Muscle of leg (tissue), 11 donors: Measurements from ENCODE around the gene CAMTA1. TPM values are rescaled to one million over a fixed set of nuclear protein-coding genes. Genes with fewer than 3 reads are reported as not detected.
"Not testable (repeated sequence)": the region's sequence is repeated elsewhere in the genome, so short reads cannot be mapped to it uniquely, and the experiment has no call there.

Source experiments
- DNase-seq: peaks from one replicate; pipeline ENCODE4 v3.0.0; 2013
- H3K27ac ChIP-seq: one replicate; pipeline ENCODE4 v1.5.1; 2013; ENCODE audit warnings: mild to moderate bottlenecking, low read length, control low read depth
- H3K27me3 ChIP-seq: one replicate; pipeline ENCODE4 v1.6.1; 2013; ENCODE audit warnings: low read length; ENCODE audit not compliant: control insufficient read depth, insufficient read depth
- H3K36me3 ChIP-seq: one replicate; pipeline ENCODE4 v1.6.1; 2013; ENCODE audit warnings: low read length; ENCODE audit not compliant: control insufficient read depth, insufficient read depth
- H3K4me1 ChIP-seq: one replicate; pipeline ENCODE4 v1.6.1; 2013; ENCODE audit warnings: low read length; ENCODE audit not compliant: control insufficient read depth, insufficient read depth
- H3K4me3 ChIP-seq: one replicate; pipeline ENCODE4 v1.5.1; 2013; ENCODE audit warnings: low read length, control low read depth
- H3K9me3 ChIP-seq: replicated peaks from 2 replicates; pipeline ENCODE4 v1.6.1; 2013; ENCODE audit warnings: low read depth, low read length; ENCODE audit not compliant: control insufficient read depth
- WGBS: methylation state at CpG from one replicate; pipeline ENCODE4 v1.1.5; 2013; ENCODE audit warnings: missing lambda C conversion rate; ENCODE audit not compliant: insufficient coverage; 5-methylcytosine and 5-hydroxymethylcytosine counted together
- polyA plus RNA-seq, 8 donors: library from polyadenylated mRNA; unstranded; fragments of 120-200 nt; gene quantifications; one replicate each; pipeline versions ENCODE4 v1.2.1 to v1.2.3, GENCODE V29; 2013; ENCODE audit warnings: inconsistent platforms in 1 of 8, low replicate concordance in 1 of 8; ENCODE audit not compliant: insufficient read length in 8 of 8, insufficient read depth in 1 of 8
- total RNA-seq: library from RNA; stranded (reverse); fragments of 120-200 nt; gene quantifications from one replicate; pipeline ENCODE4 v1.2.4, GENCODE V29; 2013

The CAMTA1 gene
- total and polyA plus RNA-seq, 9 donors, result 36.4 to 56.4 (median 47.7) TPM

DNA sequence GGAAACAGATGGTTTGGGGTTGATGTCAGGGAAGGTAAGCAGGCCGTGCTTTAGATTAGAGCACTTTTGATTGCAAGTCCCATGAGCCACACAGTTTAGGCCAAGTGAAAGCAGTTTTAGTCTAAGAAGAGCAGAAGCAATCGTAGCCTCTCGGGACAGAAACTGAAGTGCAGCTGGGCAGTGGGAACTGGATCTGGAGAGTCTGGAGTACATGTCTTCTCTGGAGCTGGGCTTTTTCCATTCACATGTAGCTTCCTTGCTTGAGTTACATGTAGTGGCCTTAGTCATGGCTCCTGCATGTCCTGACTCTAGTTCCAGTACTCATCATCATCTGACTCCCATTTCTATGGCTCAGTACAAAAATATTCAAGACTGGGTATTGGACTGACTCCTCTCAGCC is 16.7 kb downstream of the CAMTA1 start:
- no peaks in the 10 kb centered on the region for H3K27me3 ChIP-seq
- H3K4me1 ChIP-seq, result no peaks in the 10 kb centered on the region
- H3K36me3 ChIP-seq, result peaks cover 2% of the 10 kb centered on the region
- no peak overlapping the region for H3K4me3 ChIP-seq
- WGBS, result 49% methylated on average over 3 of the region's 3 CpGs
- peak; percentile 42 for DNase-seq
- H3K27ac ChIP-seq, result no peak overlapping the region
- no peaks in the 10 kb centered on the region for H3K9me3 ChIP-seq

DNA sequence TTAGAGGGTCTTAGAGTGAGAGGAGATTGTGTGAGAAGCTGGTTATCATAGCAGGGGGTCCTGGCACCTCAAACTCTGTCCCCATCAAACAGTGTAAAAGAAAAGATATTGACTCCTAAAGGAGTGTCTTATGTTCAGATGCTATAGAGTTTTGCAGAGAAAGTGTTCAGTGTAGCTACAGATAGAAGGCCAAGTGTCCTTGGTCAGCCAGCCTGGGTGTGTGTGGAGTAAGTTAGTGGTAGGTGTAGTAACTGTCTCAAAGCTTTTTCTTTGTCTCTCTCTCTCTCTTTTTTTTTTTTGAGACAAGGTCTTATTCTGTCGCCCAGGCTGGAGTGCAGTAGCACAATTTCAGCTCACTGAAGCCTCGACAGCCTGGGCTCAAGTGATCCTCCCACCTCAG is 17.2 kb downstream of the CAMTA1 start:
- Histone ChIP-seq H3K9me3 (no peaks in the 10 kb centered on the region), H3K27ac (no peak overlapping the region), H3K4me1 (no peaks in the 10 kb centered on the region), H3K27me3 (no peaks in the 10 kb centered on the region), H3K36me3 (peaks cover 2% of the 10 kb centered on the region), H3K4me3 (no peak overlapping the region)
- DNase-seq, result no peak
- 90% methylated on average over 2 of the region's 2 CpGs for WGBS

DNA sequence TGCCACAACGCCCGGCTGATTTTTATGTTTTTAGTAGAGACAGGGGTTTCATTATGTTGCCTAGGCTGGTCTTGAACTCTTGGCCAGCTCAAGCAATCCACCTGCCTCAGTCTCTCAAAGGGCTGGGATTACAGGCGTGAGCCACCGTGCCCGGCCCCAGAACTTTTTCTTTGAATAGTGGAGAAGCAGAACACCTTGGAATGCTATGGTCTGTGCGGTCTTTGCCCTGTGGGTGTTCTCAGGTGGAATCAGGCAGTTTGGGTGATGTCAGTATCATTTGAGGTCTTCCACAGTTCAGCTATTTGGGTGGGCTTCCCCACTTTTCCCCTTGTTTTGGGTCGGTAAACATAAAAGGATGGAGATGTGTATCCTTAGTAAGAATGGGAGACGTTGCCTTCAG is 17.6 kb downstream of the CAMTA1 start:
- no CpG with 5 or more reads among the region's 8 CpGs for WGBS
- no peak for DNase-seq
- Histone ChIP-seq H3K27ac (no peak overlapping the region), H3K27me3 (no peaks in the 10 kb centered on the region), H3K36me3 (peaks cover 2% of the 10 kb centered on the region), H3K9me3 (no peaks in the 10 kb centered on the region), H3K4me3 (no peak overlapping the region), H3K4me1 (no peaks in the 10 kb centered on the region)

DNA sequence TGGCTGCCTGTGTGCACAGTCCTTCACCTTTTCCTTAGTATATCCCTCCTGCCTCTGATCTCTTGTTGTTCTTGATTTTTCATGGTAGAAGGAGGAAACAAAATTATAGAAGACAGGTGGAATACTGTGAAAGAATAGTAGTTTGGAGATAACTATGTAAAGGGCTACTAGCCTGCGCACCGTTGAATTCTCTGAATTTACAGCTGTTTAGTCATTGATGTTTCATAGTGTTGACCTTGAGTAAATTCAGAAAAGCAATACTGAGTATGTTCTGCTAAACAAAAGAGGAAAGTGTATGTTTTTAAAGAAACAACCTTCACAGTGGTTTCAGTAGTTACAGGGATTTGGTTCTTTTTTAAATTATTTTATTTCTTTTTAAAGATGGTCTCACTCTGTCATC is 18.1 kb downstream of the CAMTA1 start:
- H3K27me3 ChIP-seq, result no peaks in the 10 kb centered on the region
- WGBS, result 80% methylated on average over 2 of the region's 2 CpGs
- H3K27ac ChIP-seq, result no peak overlapping the region

DNA sequence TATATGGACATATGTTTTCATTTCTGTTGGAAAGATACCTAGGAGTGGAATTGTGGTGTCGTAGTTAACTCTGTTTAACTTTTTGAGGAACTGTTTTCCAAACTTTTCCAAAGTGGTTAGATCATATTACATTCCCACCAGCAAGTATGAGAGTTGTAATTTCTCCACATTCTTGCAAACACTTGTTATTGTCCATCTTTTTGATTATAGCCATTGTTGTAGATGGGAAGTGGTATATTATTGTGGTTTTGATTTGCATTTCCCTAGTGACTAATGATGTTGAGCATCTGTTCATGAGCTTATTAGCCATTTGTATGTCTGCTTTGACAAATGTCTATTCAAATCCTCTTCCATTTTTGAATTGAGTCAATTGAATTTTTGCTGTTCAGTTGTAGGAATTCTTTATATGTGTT is 19.8 kb downstream of the CAMTA1 start:
- DNase-seq, result no peak
- Histone ChIP-seq H3K9me3 (no peaks in the 10 kb centered on the region), H3K4me3 (no peak overlapping the region), H3K4me1 (no peaks in the 10 kb centered on the region), H3K36me3 (no peaks in the 10 kb centered on the region), H3K27ac (no peak overlapping the region), H3K27me3 (no peaks in the 10 kb centered on the region)
- WGBS, result no CpG with 5 or more reads among the region's 1 CpG

More for the DNA sequence above, 18.1 kb downstream of the CAMTA1 start:
- no peaks in the 10 kb centered on the region for H3K4me1 ChIP-seq
- no peak for DNase-seq
- peaks cover 2% of the 10 kb centered on the region for H3K36me3 ChIP-seq
- no peak overlapping the region for H3K4me3 ChIP-seq
- no peaks in the 10 kb centered on the region for H3K9me3 ChIP-seq

DNA sequence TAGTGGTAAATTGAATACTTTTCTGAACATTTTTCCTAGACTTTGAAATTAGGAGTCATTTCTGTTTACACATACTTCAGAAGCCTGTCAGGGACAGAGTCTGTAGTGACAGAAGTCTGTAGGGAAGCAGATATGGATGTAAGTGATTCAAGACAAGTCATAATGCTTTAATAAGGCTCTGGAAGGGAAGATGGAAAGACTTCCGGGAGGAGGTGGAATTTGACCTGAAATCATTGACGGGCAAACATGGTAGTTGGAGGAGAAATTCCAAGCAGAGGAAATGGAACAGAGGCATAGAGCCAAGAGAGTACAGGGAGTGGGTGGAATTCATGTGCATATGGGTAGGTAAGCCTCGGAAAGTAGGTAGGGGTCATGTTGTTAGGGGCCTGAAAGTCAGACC is 22.5 kb downstream of the CAMTA1 start:
- Histone ChIP-seq H3K9me3 (no peaks in the 10 kb centered on the region), H3K27me3 (no peaks in the 10 kb centered on the region), H3K36me3 (no peaks in the 10 kb centered on the region), H3K4me1 (no peaks in the 10 kb centered on the region), H3K27ac (no peak overlapping the region), H3K4me3 (no peak overlapping the region)
- 50% methylated on average over 3 of the region's 3 CpGs for WGBS
- peak; percentile 12 for DNase-seq

DNA sequence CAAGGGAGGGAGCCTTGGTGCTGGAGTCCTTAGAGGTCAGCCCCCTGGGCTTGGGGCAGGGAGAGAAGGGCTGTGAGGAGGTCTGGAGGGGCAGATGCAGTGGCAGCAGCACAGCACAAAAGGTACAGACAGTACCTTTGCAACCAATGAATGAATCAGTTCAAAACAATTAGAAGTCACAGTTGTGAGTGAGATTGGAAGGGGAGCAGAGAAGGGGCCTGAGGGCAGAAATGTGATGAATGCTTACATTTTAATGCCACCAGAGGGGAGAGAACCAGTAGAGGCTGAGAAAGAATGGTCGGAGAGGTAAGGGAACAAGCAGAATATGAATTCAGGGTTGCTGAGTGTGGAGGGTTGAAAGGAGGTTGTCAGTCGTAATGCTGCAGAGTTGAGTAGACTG is 24.2 kb downstream of the CAMTA1 start:
- Histone ChIP-seq H3K27me3 (no peaks in the 10 kb centered on the region), H3K36me3 (no peaks in the 10 kb centered on the region), H3K27ac (no peak overlapping the region), H3K4me3 (no peak overlapping the region), H3K4me1 (no peaks in the 10 kb centered on the region), H3K9me3 (no peaks in the 10 kb centered on the region)
- DNase-seq, result no peak
- 93% methylated on average over 2 of the region's 2 CpGs for WGBS

DNA sequence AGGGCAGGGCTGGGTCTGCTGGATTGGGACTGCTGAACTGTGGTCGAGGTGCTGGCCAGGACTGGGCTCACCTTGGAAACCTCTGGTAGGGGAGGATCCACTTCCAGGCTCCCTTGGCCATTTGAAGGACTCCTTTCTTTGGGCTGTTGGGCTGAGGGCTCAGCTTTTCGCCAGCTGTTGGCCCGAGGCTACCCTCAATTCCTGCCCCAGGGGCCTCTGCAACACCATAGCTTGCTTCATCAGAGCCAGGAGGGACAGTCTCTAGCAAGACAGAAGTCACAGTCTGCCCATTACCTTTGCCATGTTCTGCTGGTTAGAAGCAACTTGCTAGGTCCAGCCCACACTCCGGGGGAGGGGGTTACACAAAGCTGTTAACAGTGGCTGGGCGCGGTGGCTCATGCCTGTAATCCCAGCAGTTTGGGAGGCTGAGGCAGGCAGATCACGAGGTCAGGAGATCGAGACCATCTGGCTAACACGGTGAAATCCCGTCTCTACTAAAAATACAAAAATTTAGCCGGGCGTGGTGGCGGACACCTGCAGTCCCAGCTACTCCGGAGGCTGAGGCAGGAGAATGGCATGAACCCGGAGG is 25.0 kb downstream of the CAMTA1 start:
- not testable (repeated sequence) for DNase-seq

DNA sequence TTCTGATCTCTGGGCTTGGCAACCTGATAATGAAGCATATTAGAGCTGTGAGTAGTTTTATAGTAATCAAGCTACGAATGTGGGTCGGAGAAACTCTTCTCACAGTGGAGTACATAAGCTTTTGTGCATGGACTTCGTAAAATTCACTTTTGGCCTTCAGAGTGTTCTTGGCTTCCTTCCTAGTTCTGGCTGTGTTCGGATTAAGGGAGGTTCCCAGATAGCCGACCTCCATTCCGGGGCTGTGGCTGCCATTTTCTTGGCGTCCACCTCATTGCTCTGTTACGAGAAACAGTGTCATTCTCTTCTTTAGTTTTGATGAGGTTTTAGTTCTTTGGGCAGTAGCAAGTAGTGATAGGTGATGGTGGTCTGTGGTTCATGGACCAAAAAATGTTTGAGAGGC is 26.3 kb downstream of the CAMTA1 start:
- H3K36me3 ChIP-seq, result no peaks in the 10 kb centered on the region
- no peaks in the 10 kb centered on the region for H3K9me3 ChIP-seq
- no peak overlapping the region for H3K4me3 ChIP-seq
- WGBS, result 30% methylated on average over 8 of the region's 8 CpGs
- H3K27ac ChIP-seq, result no peak overlapping the region
- H3K27me3 ChIP-seq, result no peaks in the 10 kb centered on the region
- no peaks in the 10 kb centered on the region for H3K4me1 ChIP-seq
- peak; percentile 56 for DNase-seq

More for the DNA sequence above, 25.0 kb downstream of the CAMTA1 start:
- not testable (repeated sequence) for H3K4me1 ChIP-seq, H3K27me3 ChIP-seq, H3K36me3 ChIP-seq, H3K4me3 ChIP-seq, H3K9me3 ChIP-seq, H3K27ac ChIP-seq
- WGBS, result 96% methylated on average over 13 of the region's 15 CpGs

DNA sequence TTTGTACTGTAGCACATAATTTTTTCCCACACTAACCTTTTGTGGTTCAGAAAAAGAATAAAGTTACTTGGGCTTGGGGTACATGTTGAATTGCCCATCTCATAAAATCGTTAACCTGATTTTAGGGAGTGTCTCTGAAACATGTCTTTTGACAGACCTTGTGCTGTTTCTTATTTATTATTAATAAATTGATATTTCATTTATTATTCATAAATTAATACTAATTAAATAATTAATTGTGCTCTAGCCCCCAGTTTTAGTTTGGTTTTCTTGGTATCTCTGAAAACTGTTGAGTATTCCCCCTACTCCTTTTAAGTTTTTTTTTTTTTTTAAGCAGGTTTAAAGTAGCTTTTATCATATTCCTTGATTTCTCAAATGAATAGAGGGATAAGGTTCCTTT is 27.9 kb downstream of the CAMTA1 start:
- no peak for DNase-seq
- H3K4me1 ChIP-seq, result no peaks in the 10 kb centered on the region
- H3K36me3 ChIP-seq, result no peaks in the 10 kb centered on the region
- no peak overlapping the region for H3K4me3 ChIP-seq
- WGBS, result no CpG with 5 or more reads among the region's 1 CpG
- no peaks in the 10 kb centered on the region for H3K27me3 ChIP-seq
- H3K9me3 ChIP-seq, result no peaks in the 10 kb centered on the region
- no peak overlapping the region for H3K27ac ChIP-seq

DNA sequence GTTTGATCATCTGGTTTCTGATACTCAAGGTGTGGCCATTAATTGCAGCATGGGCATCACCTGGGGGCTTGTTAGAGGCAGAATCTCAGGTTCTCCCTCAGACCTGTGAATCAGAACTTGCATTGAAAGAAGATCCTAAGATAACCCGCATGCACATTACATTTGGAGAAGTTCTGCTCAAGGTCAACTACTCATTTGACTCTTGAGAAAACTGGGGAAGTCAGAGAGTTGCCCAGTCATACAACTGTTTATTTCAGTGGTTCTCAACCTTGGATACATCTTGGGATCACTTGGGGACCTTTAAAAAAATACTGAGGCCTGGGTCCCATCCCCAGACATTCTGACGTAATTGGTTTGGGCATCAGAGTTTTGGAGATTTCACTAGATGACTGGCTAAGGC is 30.5 kb downstream of the CAMTA1 start:
- H3K9me3 ChIP-seq, result no peaks in the 10 kb centered on the region
- H3K27me3 ChIP-seq, result no peaks in the 10 kb centered on the region
- no peaks in the 10 kb centered on the region for H3K4me1 ChIP-seq
- no peaks in the 10 kb centered on the region for H3K36me3 ChIP-seq
- no CpG with 5 or more reads among the region's 2 CpGs for WGBS
- H3K27ac ChIP-seq, result no peak overlapping the region
- H3K4me3 ChIP-seq, result no peak overlapping the region
- no peak for DNase-seq
